AG04449 (cell line): Measurements from ENCODE around the gene GPR146.

Experiments
- CTCF ChIA-PET: fragments of 350-600 bp; formaldehyde crosslinking; extraction: SDS; loops from one replicate; lab custom pipeline; 2021; ENCODE audit warnings: antibody characterized with exemption; lab: Yijun Ruan, JAX
- POLR2A ChIA-PET: fragments of 400-600, 350-600 bp; formaldehyde crosslinking; extraction: SDS; loops from one replicate; lab custom pipeline; 2020; ENCODE audit warnings: antibody characterized with exemption, inconsistent platforms; lab: Yijun Ruan, JAX
- DNase-seq: peaks from one replicate; pipeline ENCODE4 v3.0.0-alpha.2; 2010; ENCODE audit warnings: low read depth, low spot score
- H3K4me3 ChIP-seq: 2 replicates; pipeline ENCODE4 v1.5.1; 2011; ENCODE audit warnings: low read depth, mild to moderate bottlenecking, control low read depth, low read length
- CTCF ChIP-seq: IDR thresholded peaks from one replicate; pipeline ENCODE4 v1.5.1; 2011; ENCODE audit warnings: mild to moderate bottlenecking, moderate library complexity, low read length, control low read depth, inconsistent platforms; ENCODE audit not compliant: insufficient read depth; ENCODE audit errors: missing control alignments

GPR146 gene

GRCh38 chr7:1091644-1092027 is 47.3 kb downstream of the GPR146 start:
- POLR2A ChIA-PET = no interaction called here
- H3K4me3 ChIP-seq = no peak overlapping the region
- TF ChIP-seq CTCF = no peak
- CTCF ChIA-PET = interaction anchor here (0.9 to 1.7 kb wide), 4 partner anchors 8 to 98 kb away, joined by 3 to 5 read pairs (median 4); no protein-coding TSS in a partner anchor
- no peak for DNase-seq

- ChIA-PET POLR2A (no interaction called here), CTCF (interaction anchor here (1.3 to 1.7 kb wide), 2 partner anchors 26 to 99 kb away, joined by 3 to 5 read pairs; no protein-coding TSS in a partner anchor)
- H3K4me3 ChIP-seq = no peak overlapping the region
- no peak for DNase-seq
- TF ChIP-seq CTCF = no peak
These were observed 47.9 kb downstream of the GPR146 start for GRCh38 chr7:1092161-1092632.

DNA sequence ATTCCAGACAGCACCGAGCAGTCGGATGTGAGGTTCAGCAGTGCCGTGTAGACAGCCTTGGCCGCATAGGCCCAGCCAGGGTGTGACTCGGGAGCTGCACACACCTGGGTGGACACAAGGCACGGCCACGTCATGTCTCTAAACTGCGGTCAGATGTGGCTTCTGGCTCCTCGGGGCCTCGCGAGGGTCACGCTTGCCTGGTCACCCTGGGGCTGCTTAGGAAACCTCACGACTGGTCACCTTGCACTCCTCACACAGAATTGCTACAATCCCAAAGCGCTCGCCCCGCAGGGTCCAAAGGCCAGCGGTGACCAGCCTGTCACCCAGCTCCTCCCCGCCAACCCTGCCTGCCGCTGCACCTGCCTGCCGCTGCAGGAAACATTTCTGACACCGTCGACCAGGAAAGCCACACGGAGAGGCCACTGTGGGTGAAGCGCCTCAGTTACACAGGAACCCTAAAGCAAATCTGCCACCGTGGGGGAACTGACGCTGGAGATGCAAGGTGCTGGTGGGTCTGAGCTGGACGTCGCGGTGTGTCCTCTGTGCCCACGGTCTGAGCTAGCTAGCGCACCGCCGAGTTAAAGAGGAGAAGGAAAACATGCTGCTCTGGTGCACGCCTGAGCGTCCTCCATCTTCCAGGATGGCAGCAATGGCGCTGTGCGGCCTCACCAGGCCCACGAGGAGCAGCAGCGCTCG is 48.6 kb downstream of the GPR146 start:
- CTCF ChIA-PET = no interaction called here
- DNase-seq = no peak
- no peak for TF ChIP-seq CTCF
- no peak overlapping the region for H3K4me3 ChIP-seq
- POLR2A ChIA-PET = no interaction called here

DNA sequence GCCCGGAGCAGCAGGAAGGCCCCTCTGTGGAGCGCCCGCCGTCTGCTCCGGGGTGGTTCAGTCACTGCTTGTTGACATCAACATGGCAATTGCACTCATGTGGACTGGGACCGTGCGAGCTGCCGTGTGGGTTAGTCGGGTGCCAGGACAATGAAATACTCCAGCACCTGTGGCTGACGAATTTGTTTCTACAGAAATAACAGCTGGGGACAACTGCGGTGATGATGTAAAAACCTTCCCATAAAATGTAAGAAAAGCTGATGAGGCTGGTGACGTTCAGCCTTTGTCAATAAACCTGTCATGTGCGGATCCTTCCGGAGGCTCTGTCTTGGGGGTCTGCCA is 49.1 kb downstream of the GPR146 start:
- DNase-seq = no peak
- ChIA-PET CTCF (no interaction called here), POLR2A (no interaction called here)
- no peak overlapping the region for H3K4me3 ChIP-seq
- no peak for TF ChIP-seq CTCF

GRCh38 chr7:1093916-1094508 is 49.7 kb downstream of the GPR146 start:
- no peak overlapping the region for H3K4me3 ChIP-seq
- no peak for DNase-seq
- POLR2A ChIA-PET = no interaction called here
- CTCF ChIA-PET = interaction anchor here (1.6 to 3.8 kb wide), 3 partner anchors 7 to 82 kb away, joined by 4 to 22 read pairs (median 6); no protein-coding TSS in a partner anchor
- no peak for TF ChIP-seq CTCF

- TF ChIP-seq CTCF = no peak
- ChIA-PET CTCF (interaction anchor here (1.0 to 3.8 kb wide), 4 partner anchors 8 to 102 kb away, joined by 3 to 22 read pairs (median 5); no protein-coding TSS in a partner anchor), POLR2A (no interaction called here)
- no peak for DNase-seq
- no peak overlapping the region for H3K4me3 ChIP-seq
These were observed 50.5 kb downstream of the GPR146 start for GRCh38 chr7:1094870-1095269.
